HG02763 (cell line): ENCODE data around the gene FKRP.
"Not testable (repeated sequence)": the region's sequence is repeated elsewhere in the genome, so short reads cannot be mapped to it uniquely, and the experiment has no call there.

Source experiments
- ATAC-seq: cut with Tn5 transposase; IDR thresholded peaks from one replicate; pipeline ENCODE4 v1.9.1; 2021; ENCODE audit warnings: mild to moderate bottlenecking, moderate library complexity; ENCODE audit not compliant: unreplicated experiment

The FKRP gene

GRCh38 chr19:46755853-46756543 is 10.1 kb downstream of the FKRP start:
- ATAC-seq = no peak

GRCh38 chr19:46756544-46756888 is 10.7 kb downstream of the FKRP start:
- ATAC-seq = no peak

- no peak for ATAC-seq
Observed at GRCh38 chr19:46759206-46759605, 13.3 kb downstream of the FKRP start.

- ATAC-seq = no peak
Observed at GRCh38 chr19:46759817-46760333, 14.0 kb downstream of the FKRP start.

GRCh38 chr19:46760363-46760762 is 14.5 kb downstream of the FKRP start:
- no peak for ATAC-seq

GRCh38 chr19:46760897-46761296 is 15.0 kb downstream of the FKRP start:
- ATAC-seq = not testable (repeated sequence)

GRCh38 chr19:46761418-46761831 is 15.6 kb downstream of the FKRP start:
- no peak for ATAC-seq

GRCh38 chr19:46762245-46762890 is 16.5 kb downstream of the FKRP start:
- no peak for ATAC-seq

- no peak for ATAC-seq
Observed at GRCh38 chr19:46764817-46765291, 19.0 kb downstream of the FKRP start.

GRCh38 chr19:46766569-46767317 is 20.9 kb downstream of the FKRP start:
- ATAC-seq = no peak

- ATAC-seq = not testable (repeated sequence)
Observed at GRCh38 chr19:46768746-46769145, 22.9 kb downstream of the FKRP start.

- no peak for ATAC-seq
Observed at GRCh38 chr19:46772170-46773017, 26.5 kb downstream of the FKRP start.

GRCh38 chr19:46773018-46773399 is 27.2 kb downstream of the FKRP start:
- ATAC-seq = no peak

- ATAC-seq = no peak
Observed at GRCh38 chr19:46775642-46776258, 29.9 kb downstream of the FKRP start.

- ATAC-seq = no peak
Observed at GRCh38 chr19:46776927-46777911, 31.4 kb downstream of the FKRP start.

GRCh38 chr19:46777956-46778645 is 32.2 kb downstream of the FKRP start:
- not testable (repeated sequence) for ATAC-seq

GRCh38 chr19:46782355-46783019 is 36.6 kb downstream of the FKRP start:
- ATAC-seq = no peak

- no peak for ATAC-seq
Observed at GRCh38 chr19:46783670-46784069, 37.8 kb downstream of the FKRP start.
